Parathyroid adenoma (tissue), 2 donors: ENCODE data around the gene CALY.

Source experiments
- H2AFZ ChIP-seq: fragments of 300-600 bp; sonication (generic); one replicate; pipeline ENCODE4 v1.7.0; 2017; ENCODE audit warnings: antibody characterized with exemption, mild to moderate bottlenecking
- H3K27ac ChIP-seq: fragments of 300-600 bp; sonication (generic); one replicate; pipeline ENCODE4 v1.7.0; 2017
- H3K27me3 ChIP-seq: fragments of 300-600 bp; sonication (generic); one replicate; pipeline ENCODE4 v1.7.0; 2017; ENCODE audit warnings: low read length; ENCODE audit not compliant: control insufficient read depth, insufficient read depth
- H3K36me3 ChIP-seq: fragments of 300-600 bp; sonication (generic); one replicate; pipeline ENCODE4 v1.7.0; 2017; ENCODE audit warnings: low read length; ENCODE audit not compliant: control insufficient read depth, insufficient read depth
- H3K4me1 ChIP-seq: fragments of 300-600 bp; sonication (generic); one replicate; pipeline ENCODE4 v1.7.0; 2017; ENCODE audit warnings: control low read depth
- H3K4me2 ChIP-seq: fragments of 300-600 bp; sonication (generic); one replicate; pipeline ENCODE4 v1.7.0; 2017; ENCODE audit warnings: low read length
- H3K4me3 ChIP-seq: fragments of 300-600 bp; sonication (generic); one replicate; pipeline ENCODE4 v1.7.0; 2017; ENCODE audit warnings: low read depth, low read length
- H3K79me2 ChIP-seq: fragments of 300-600 bp; sonication (generic); one replicate; pipeline ENCODE4 v1.7.0; 2017; ENCODE audit warnings: control low read depth
- H3K9ac ChIP-seq: fragments of 300-600 bp; sonication (generic); one replicate; pipeline ENCODE4 v1.7.0; 2017; ENCODE audit warnings: mild to moderate bottlenecking
- H3K9me3 ChIP-seq: fragments of 300-600 bp; sonication (generic); one replicate; pipeline ENCODE4 v1.7.0; 2017; ENCODE audit warnings: low read length; ENCODE audit not compliant: control insufficient read depth
- CTCF ChIP-seq: fragments of 300-600 bp; sonication (generic); IDR thresholded peaks from one replicate; pipeline ENCODE4 v1.7.0; 2017; ENCODE audit warnings: antibody characterized with exemption, mild to moderate bottlenecking
- donor health status: primary hyperparathyroidism.

The CALY gene

GRCh38 chr10:133362846-133363245 is 26.1 kb upstream of the CALY start:
- TF ChIP-seq CTCF: no peak
- no peaks in the 10 kb centered on the region for H3K36me3 ChIP-seq

DNA sequence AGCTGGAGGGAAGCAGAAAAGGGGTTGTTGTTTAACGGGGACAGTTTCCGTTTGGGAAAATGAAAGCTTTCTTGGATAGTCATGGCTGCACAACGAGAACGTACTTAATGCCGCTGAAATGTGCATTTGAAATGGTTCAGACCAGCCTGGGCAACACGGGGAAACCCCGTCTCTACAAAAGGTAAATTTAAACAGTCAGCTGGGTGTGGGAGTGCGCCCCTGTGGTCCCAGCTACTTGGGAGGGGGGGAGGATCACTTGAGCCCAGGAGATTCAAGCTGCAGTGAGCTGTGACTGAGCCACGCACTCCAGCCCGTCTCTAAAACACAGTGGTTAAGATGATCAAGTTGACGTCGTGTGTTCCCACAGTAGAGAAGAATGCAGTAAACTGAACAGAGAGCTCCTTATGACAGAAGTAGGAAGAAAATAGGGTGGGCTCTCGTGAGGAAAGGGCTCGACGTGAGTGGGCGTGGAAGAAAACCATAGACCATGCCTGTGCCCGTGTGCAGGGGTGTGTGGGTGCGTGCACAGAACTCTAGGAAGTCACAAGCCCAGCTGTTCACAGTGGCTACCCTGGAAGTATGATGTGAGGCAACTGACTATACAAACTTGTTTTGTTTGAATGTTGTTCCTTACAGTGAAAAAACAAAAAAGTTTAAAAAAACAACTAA is 25.2 kb upstream of the CALY start:
- Histone ChIP-seq H2AFZ (no peak overlapping the region), H3K4me2 (no peak overlapping the region), H3K4me1 (peaks cover 6% of the 10 kb centered on the region), H3K79me2 (no peaks in the 10 kb centered on the region), H3K9ac (no peak overlapping the region), H3K27me3 (no peaks in the 10 kb centered on the region), H3K4me3 (no peak overlapping the region), H3K27ac (no peak overlapping the region), H3K9me3 (no peaks in the 10 kb centered on the region), H3K36me3 (no peaks in the 10 kb centered on the region)
- no peak for TF ChIP-seq CTCF

More at GRCh38 chr10:133362846-133363245, 26.1 kb upstream of the CALY start:
- no peaks in the 10 kb centered on the region for H3K27me3 ChIP-seq
- H3K9me3 ChIP-seq: no peaks in the 10 kb centered on the region
- H3K4me3 ChIP-seq: no peak overlapping the region
- H3K79me2 ChIP-seq: no peaks in the 10 kb centered on the region
- no peak overlapping the region for H3K9ac ChIP-seq
- no peak overlapping the region for H2AFZ ChIP-seq
- H3K4me2 ChIP-seq: no peak overlapping the region
- H3K4me1 ChIP-seq: peaks cover 6% of the 10 kb centered on the region
- no peak overlapping the region for H3K27ac ChIP-seq

GRCh38 chr10:133361227-133361626 is 24.5 kb upstream of the CALY start:
- Histone ChIP-seq H3K9me3 (no peaks in the 10 kb centered on the region), H3K79me2 (no peaks in the 10 kb centered on the region), H3K27ac (no peak overlapping the region), H3K9ac (no peak overlapping the region), H3K36me3 (no peaks in the 10 kb centered on the region), H2AFZ (no peak overlapping the region), H3K4me1 (peaks cover 6% of the 10 kb centered on the region), H3K27me3 (no peaks in the 10 kb centered on the region), H3K4me2 (no peak overlapping the region), H3K4me3 (no peak overlapping the region)
- TF ChIP-seq CTCF: no peak

GRCh38 chr10:133359972-133360610 is 23.4 kb upstream of the CALY start:
- no peak for TF ChIP-seq CTCF
- peak overlapping the region; percentile 10 for H2AFZ ChIP-seq
- no peak overlapping the region for H3K4me2 ChIP-seq
- H3K79me2 ChIP-seq: no peaks in the 10 kb centered on the region
- no peak overlapping the region for H3K27ac ChIP-seq
- H3K4me3 ChIP-seq: no peak overlapping the region
- no peak overlapping the region for H3K9ac ChIP-seq
- H3K27me3 ChIP-seq: no peaks in the 10 kb centered on the region
- H3K9me3 ChIP-seq: no peaks in the 10 kb centered on the region
- peaks cover 6% of the 10 kb centered on the region for H3K4me1 ChIP-seq
- no peaks in the 10 kb centered on the region for H3K36me3 ChIP-seq

DNA sequence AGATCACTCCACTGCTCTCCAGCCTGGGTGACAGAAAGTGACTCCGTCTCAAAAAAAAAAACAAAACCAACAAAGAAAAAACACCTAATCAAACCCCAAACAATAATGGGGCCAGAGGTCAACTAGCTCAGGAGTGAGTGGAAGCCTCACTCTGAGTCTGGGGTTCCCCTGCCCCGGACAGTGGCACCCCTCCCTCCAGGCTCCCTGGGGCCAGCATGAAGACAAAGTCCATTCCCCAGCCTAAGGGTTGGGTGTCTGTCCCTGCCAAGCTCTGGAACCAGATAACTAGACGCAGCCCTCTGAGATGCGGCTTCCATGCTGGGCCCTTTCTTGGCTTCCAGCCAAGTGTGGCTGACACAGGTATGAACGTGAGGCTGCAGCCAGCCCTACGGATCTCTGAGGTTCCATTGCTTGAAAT is 22.9 kb upstream of the CALY start:
- no peaks in the 10 kb centered on the region for H3K79me2 ChIP-seq
- H2AFZ ChIP-seq: peak overlapping the region; percentile 10
- H3K9ac ChIP-seq: no peak overlapping the region
- no peak overlapping the region for H3K4me2 ChIP-seq
- H3K27me3 ChIP-seq: no peaks in the 10 kb centered on the region
- no peak overlapping the region for H3K4me3 ChIP-seq
- no peak overlapping the region for H3K27ac ChIP-seq
- H3K4me1 ChIP-seq: peaks cover 6% of the 10 kb centered on the region
- H3K9me3 ChIP-seq: no peaks in the 10 kb centered on the region
- no peaks in the 10 kb centered on the region for H3K36me3 ChIP-seq
- no peak for TF ChIP-seq CTCF
